Hepatocyte (in vitro differentiated cells): ENCODE measurements around the gene STATH. TPM values are rescaled to one million over a fixed set of nuclear protein-coding genes. Genes with fewer than 3 reads are reported as not detected.
"Not testable (repeated sequence)": the region's sequence is repeated elsewhere in the genome, so short reads cannot be mapped to it uniquely, and the experiment has no call there.

ENCODE experiments used
- DNase-seq: peaks from one replicate; pipeline ENCODE4 v3.0.0-alpha.2; 2016; ENCODE audit warnings: low spot score
- H2AFZ ChIP-seq: fragments of 200-600 bp; sonication (generic); 2 replicates; pipeline ENCODE4 v1.6.0; 2016; ENCODE audit warnings: antibody characterized with exemption, mild to moderate bottlenecking
- H3K27ac ChIP-seq: fragments of 200-600 bp; sonication (generic); 2 replicates; pipeline ENCODE4 v1.5.1; 2016; ENCODE audit warnings: mild to moderate bottlenecking
- H3K27me3 ChIP-seq: fragments of 200-600 bp; sonication (generic); 2 replicates; pipeline ENCODE4 v1.6.1; 2016
- H3K36me3 ChIP-seq: fragments of 200-600 bp; sonication (generic); replicated peaks from 2 replicates; pipeline ENCODE4 v1.5.1; 2016; ENCODE audit warnings: low read depth; ENCODE audit not compliant: insufficient read depth
- H3K4me1 ChIP-seq: fragments of 200-600 bp; sonication (generic); 2 replicates; pipeline ENCODE4 v1.5.1; 2016; ENCODE audit warnings: mild to moderate bottlenecking, moderate library complexity; ENCODE audit not compliant: insufficient read depth
- H3K4me2 ChIP-seq: fragments of 200-600 bp; sonication (generic); 2 replicates; pipeline ENCODE4 v1.6.0; 2016
- H3K4me3 ChIP-seq: fragments of 200-600 bp; sonication (generic); 2 replicates; pipeline ENCODE4 v1.5.1; 2016; ENCODE audit warnings: mild to moderate bottlenecking
- H3K79me2 ChIP-seq: fragments of 200-600 bp; sonication (generic); 2 replicates; pipeline ENCODE4 v1.6.0; 2017; ENCODE audit warnings: mild to moderate bottlenecking
- H3K9me2 ChIP-seq: fragments of 200-600 bp; sonication (generic); replicated peaks from 2 replicates; pipeline ENCODE4 v1.6.0; 2017; ENCODE audit warnings: mild to moderate bottlenecking; ENCODE audit not compliant: insufficient read depth
- H3K9me3 ChIP-seq: fragments of 200-600 bp; sonication (generic); 2 replicates; pipeline ENCODE4 v1.5.1; 2016; ENCODE audit warnings: low read depth, mild to moderate bottlenecking
- H4K20me1 ChIP-seq: fragments of 200-600 bp; sonication (generic); 2 replicates; pipeline ENCODE4 v1.6.0; 2016; ENCODE audit warnings: mild to moderate bottlenecking; ENCODE audit not compliant: insufficient read depth, poor library complexity, severe bottlenecking
- EZH2 ChIP-seq: fragments of 200-600 bp; sonication (generic); IDR thresholded peaks from 2 replicates; pipeline ENCODE4 v1.6.1; 2016; ENCODE audit warnings: antibody characterized with exemption, mild to moderate bottlenecking, borderline replicate concordance
- EZH2phosphoT487 ChIP-seq: fragments of 200-600 bp; sonication (generic); IDR thresholded peaks from one replicate; pipeline ENCODE4 v1.6.1; 2018; ENCODE audit warnings: antibody characterized with exemption, mild to moderate bottlenecking, low read depth, moderate library complexity; ENCODE audit not compliant: unreplicated experiment, severe bottlenecking
- WGBS: methylation state at CpG from one replicate; pipeline ENCODE4 v1.1.6; 2016; ENCODE audit warnings: low lambda C conversion rate; ENCODE audit errors: missing lambda C conversion rate; 5-methylcytosine and 5-hydroxymethylcytosine counted together
- polyA plus RNA-seq: library from polyadenylated mRNA; unstranded; fragments of >200 nt; fragmentation: Nextera tagmentation; extraction: Ambion mirVana; gene quantifications from 2 replicates; pipeline ENCODE4 v1.2.1, GENCODE V29; 2016
- total RNA-seq: library from RNA; depleted of rRNA; stranded (reverse); fragments of >200 nt; gene quantifications from 2 replicates; pipeline ENCODE4 v1.2.3, GENCODE V29; 2014
- TF ChIP-seq, protein P1 (sequence below): fragments of 200-600 bp; sonication (generic); IDR thresholded peaks from 2 replicates; pipeline ENCODE4 v1.5.1; 2016; ENCODE audit warnings: antibody characterized with exemption, mild to moderate bottlenecking; ENCODE audit not compliant: poor library complexity

The STATH gene
- total and polyA plus RNA-seq, 2 experiments from 2014 or later: not detected

- Histone ChIP-seq H3K9me2 (no peaks in the 10 kb centered on the region), H3K4me3 (no peak overlapping the region), H3K36me3 (no peaks in the 10 kb centered on the region), H3K4me2 (no peak overlapping the region), H3K9me3 (no peaks in the 10 kb centered on the region), H3K27ac (no peak overlapping the region), H3K4me1 (no peaks in the 10 kb centered on the region), H3K79me2 (no peaks in the 10 kb centered on the region), H4K20me1 (no peaks in the 10 kb centered on the region), H3K27me3 (no peaks in the 10 kb centered on the region), H2AFZ (no peak overlapping the region)
- DNase-seq: no peak
- TF ChIP-seq, protein P1, sequence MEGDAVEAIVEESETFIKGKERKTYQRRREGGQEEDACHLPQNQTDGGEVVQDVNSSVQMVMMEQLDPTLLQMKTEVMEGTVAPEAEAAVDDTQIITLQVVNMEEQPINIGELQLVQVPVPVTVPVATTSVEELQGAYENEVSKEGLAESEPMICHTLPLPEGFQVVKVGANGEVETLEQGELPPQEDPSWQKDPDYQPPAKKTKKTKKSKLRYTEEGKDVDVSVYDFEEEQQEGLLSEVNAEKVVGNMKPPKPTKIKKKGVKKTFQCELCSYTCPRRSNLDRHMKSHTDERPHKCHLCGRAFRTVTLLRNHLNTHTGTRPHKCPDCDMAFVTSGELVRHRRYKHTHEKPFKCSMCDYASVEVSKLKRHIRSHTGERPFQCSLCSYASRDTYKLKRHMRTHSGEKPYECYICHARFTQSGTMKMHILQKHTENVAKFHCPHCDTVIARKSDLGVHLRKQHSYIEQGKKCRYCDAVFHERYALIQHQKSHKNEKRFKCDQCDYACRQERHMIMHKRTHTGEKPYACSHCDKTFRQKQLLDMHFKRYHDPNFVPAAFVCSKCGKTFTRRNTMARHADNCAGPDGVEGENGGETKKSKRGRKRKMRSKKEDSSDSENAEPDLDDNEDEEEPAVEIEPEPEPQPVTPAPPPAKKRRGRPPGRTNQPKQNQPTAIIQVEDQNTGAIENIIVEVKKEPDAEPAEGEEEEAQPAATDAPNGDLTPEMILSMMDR: no peak
- no peak for TF ChIP-seq EZH2phosphoT487
- no peak for TF ChIP-seq EZH2
- WGBS: 90% methylated on average over 7 of the region's 7 CpGs
Measured at GRCh38 chr4:70041652-70042286, 46.0 kb downstream of the STATH start.

DNA sequence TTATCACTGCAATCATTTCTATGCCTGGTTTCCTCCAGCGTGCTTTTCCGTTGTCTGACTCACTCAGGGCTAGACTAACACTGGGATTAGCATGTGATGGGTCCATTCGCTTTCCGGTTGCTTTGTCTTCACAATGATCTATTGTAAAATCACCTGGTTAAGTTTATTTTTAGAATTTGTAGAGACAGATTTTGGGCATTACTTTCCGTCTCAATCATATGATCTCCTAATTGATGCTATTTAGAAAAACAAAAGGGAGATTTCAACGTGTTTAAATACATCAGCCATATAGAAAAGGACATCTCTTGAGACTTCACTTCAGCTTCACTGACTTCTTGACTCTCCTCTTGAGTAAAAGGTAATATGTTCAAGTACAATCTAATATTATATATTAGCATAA, 54.4 kb downstream of the STATH start, which contains the start of gene HTN1:
Gene HTN1 (plus strand): TSS at position 301 of the 400 bp plus-strand sequence. CDS start 2,639 bp downstream, outside the sequence.
- H3K4me2 ChIP-seq: not testable (repeated sequence)

More for the DNA sequence above, 54.4 kb downstream of the STATH start, which contains the start of gene HTN1:
- 74% methylated on average over 6 of the region's 6 CpGs for WGBS
- H3K36me3 ChIP-seq, H3K4me3 ChIP-seq, H3K79me2 ChIP-seq, H2AFZ ChIP-seq, H3K4me1 ChIP-seq, H3K27ac ChIP-seq, DNase-seq, H3K9me3 ChIP-seq, H3K27me3 ChIP-seq, H3K9me2 ChIP-seq, H4K20me1 ChIP-seq: not testable (repeated sequence)

Other genes with a start within 250 kb of the STATH start
- gene SULT1B1, start 235.3 kb upstream of the STATH start, total RNA-seq: 46.5 and 53.8 TPM in 2 replicates
- 10.1 and 10.7 TPM in 2 replicates for gene SULT1B1, start 235.3 kb upstream of the STATH start, polyA plus RNA-seq
- 69.8 and 72.5 TPM in 2 replicates for gene SULT1E1, start 135.8 kb upstream of the STATH start, total RNA-seq
- 30.8 and 42.1 TPM in 2 replicates for gene SULT1E1, start 135.8 kb upstream of the STATH start, polyA plus RNA-seq
- not detected in 2 replicates for gene CSN1S1, start 64.9 kb upstream of the STATH start, total RNA-seq
- gene CSN1S1, start 64.9 kb upstream of the STATH start, polyA plus RNA-seq: not detected in 2 replicates
- not detected in 2 replicates for gene CSN2, start 30.2 kb upstream of the STATH start, total RNA-seq
- not detected in 2 replicates for gene CSN2, start 30.2 kb upstream of the STATH start, polyA plus RNA-seq
- not detected in 2 replicates for gene HTN3, start 32.5 kb downstream of the STATH start, total RNA-seq
- not detected in 2 replicates for gene HTN3, start 32.5 kb downstream of the STATH start, polyA plus RNA-seq
- not detected in 2 replicates for gene HTN1, start 54.5 kb downstream of the STATH start, total RNA-seq
- gene HTN1, start 54.5 kb downstream of the STATH start, polyA plus RNA-seq: not detected in 2 replicates
- not detected in 2 replicates for gene PRR27, start 158.3 kb downstream of the STATH start, total RNA-seq
- gene PRR27, start 158.3 kb downstream of the STATH start, polyA plus RNA-seq: 0.48 TPM in 1 of 2 replicates, not detected in the other
- gene ODAM, start 199.8 kb downstream of the STATH start, total RNA-seq: 1.2 and 5.3 TPM in 2 replicates
- 3.8 and 5.3 TPM in 2 replicates for gene ODAM, start 199.8 kb downstream of the STATH start, polyA plus RNA-seq
- gene FDCSP, start 230.2 kb downstream of the STATH start, total RNA-seq: not detected in 2 replicates
- gene FDCSP, start 230.2 kb downstream of the STATH start, polyA plus RNA-seq: not detected in 2 replicates
- gene CSN3, start 246.6 kb downstream of the STATH start, total RNA-seq: not detected in 2 replicates
- gene CSN3, start 246.6 kb downstream of the STATH start, polyA plus RNA-seq: 1.3 TPM in 1 of 2 replicates, not detected in the other